Peyer's patch (tissue), 4 donors: ENCODE data around the gene KIDINS220. TPM values are rescaled to one million over a fixed set of nuclear protein-coding genes. Genes with fewer than 3 reads are reported as not detected.

Source experiments
- DNase-seq, 3 donors: peaks; one replicate each; pipeline ENCODE4 v3.0.0-alpha.2; 2017 to 2019
- H3K27ac ChIP-seq, 4 donors: fragments of 200-600 bp; sonication (generic); one replicate each; pipeline ENCODE4 v1.5.1; 2016 to 2019
- H3K27me3 ChIP-seq, 2 donors: fragments of 200-600 bp; sonication (generic); one replicate each; pipeline ENCODE4 v1.5.1; 2019
- H3K36me3 ChIP-seq, 3 donors: fragments of 200-600 bp; sonication (generic); one replicate each; pipeline ENCODE4 v1.5.1; 2016 to 2019
- H3K4me1 ChIP-seq, 4 donors: fragments of 200-600 bp; sonication (generic); one replicate each; pipeline ENCODE4 v1.5.1; 2016 to 2019
- H3K4me3 ChIP-seq, 4 donors: fragments of 200-600 bp; sonication (generic); 1 replicate in 3 of 4; 2 replicates in 1 of 4; pipeline ENCODE4 v1.5.1; 2016 to 2019; ENCODE audit warnings: mild to moderate bottlenecking in 1 of 4
- H3K9me3 ChIP-seq, 4 donors: fragments of 200-600 bp; sonication (generic); one replicate each; pipeline ENCODE4 v1.5.1; 2016 to 2019; ENCODE audit warnings: mild to moderate bottlenecking in 1 of 4
- POLR2A ChIP-seq, 2 donors: fragments of 450-650 bp; IDR thresholded peaks; one replicate each; pipeline ENCODE4 v1.5.1; 2017; ENCODE audit warnings: antibody characterized with exemption in 2 of 2, mild to moderate bottlenecking in 2 of 2, moderate library complexity in 2 of 2
- total RNA-seq, 4 donors: library from RNA; depleted of rRNA; stranded (reverse); fragments of >200 nt; gene quantifications; one replicate each; pipeline ENCODE4 v1.1.0, GENCODE V29; 2016
- TF ChIP-seq, protein P1 (sequence below), 6 experiments: fragments of 450-650 bp in 4 of 6; fragments of 200-600 bp in 2 of 6; sonication (generic) in 1 of 6; IDR thresholded peaks; one replicate each; pipeline ENCODE4 v1.5.1; 2017 to 2019; ENCODE audit warnings: antibody characterized with exemption in 6 of 6, mild to moderate bottlenecking in 3 of 6, moderate library complexity in 1 of 6

The KIDINS220 gene
- total RNA-seq, 4 donors from 2014 or later = 57.8 to 88.3 (median 70.4) TPM

DNA sequence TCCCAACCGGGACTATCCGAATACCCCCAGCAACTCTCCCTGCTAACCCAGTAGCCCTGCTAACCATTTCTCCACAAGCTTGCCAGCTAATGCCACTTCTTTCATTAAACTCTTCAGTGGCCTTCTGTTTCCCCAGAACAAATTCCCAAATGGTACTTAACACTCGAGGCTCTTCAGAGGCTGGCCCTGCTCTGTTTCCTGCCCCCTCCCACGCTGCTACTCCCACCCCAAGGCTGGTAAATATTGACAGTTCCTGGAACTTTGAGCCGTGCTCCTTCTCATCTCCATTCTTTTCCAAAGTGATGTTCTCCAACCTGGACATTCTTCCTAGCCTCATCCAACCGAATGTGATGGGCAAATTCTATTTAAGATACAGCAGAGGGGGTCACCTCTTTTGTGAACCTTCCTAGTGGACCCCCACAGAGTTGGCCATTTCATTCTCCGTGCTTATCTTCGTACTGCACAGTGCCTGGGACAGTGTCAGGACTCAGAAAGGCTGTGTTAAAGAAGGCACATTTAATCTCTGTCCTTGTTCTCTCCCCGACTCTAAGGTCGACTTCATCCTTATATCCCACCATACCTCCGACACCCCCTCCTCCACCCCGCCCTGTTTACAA is 3.2 kb upstream of the KIDINS220 start:
- no peak for TF ChIP-seq POLR2A (IDR thresholded peaks at IDR 0.05)
- TF ChIP-seq, protein P1, sequence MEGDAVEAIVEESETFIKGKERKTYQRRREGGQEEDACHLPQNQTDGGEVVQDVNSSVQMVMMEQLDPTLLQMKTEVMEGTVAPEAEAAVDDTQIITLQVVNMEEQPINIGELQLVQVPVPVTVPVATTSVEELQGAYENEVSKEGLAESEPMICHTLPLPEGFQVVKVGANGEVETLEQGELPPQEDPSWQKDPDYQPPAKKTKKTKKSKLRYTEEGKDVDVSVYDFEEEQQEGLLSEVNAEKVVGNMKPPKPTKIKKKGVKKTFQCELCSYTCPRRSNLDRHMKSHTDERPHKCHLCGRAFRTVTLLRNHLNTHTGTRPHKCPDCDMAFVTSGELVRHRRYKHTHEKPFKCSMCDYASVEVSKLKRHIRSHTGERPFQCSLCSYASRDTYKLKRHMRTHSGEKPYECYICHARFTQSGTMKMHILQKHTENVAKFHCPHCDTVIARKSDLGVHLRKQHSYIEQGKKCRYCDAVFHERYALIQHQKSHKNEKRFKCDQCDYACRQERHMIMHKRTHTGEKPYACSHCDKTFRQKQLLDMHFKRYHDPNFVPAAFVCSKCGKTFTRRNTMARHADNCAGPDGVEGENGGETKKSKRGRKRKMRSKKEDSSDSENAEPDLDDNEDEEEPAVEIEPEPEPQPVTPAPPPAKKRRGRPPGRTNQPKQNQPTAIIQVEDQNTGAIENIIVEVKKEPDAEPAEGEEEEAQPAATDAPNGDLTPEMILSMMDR (IDR thresholded peaks at IDR 0.05) = no peak
- H3K36me3 ChIP-seq = no peaks in the 10 kb centered on the region
- H3K4me1 ChIP-seq = peaks cover 0 to 13% (median 0%) of the 10 kb centered on the region in 4 donors
- H3K27me3 ChIP-seq = no peaks in the 10 kb centered on the region
- no peak for DNase-seq
- H3K4me3 ChIP-seq = no peak overlapping the region
- H3K9me3 ChIP-seq = no peaks in the 10 kb centered on the region
- no peak overlapping the region for H3K27ac ChIP-seq

DNA sequence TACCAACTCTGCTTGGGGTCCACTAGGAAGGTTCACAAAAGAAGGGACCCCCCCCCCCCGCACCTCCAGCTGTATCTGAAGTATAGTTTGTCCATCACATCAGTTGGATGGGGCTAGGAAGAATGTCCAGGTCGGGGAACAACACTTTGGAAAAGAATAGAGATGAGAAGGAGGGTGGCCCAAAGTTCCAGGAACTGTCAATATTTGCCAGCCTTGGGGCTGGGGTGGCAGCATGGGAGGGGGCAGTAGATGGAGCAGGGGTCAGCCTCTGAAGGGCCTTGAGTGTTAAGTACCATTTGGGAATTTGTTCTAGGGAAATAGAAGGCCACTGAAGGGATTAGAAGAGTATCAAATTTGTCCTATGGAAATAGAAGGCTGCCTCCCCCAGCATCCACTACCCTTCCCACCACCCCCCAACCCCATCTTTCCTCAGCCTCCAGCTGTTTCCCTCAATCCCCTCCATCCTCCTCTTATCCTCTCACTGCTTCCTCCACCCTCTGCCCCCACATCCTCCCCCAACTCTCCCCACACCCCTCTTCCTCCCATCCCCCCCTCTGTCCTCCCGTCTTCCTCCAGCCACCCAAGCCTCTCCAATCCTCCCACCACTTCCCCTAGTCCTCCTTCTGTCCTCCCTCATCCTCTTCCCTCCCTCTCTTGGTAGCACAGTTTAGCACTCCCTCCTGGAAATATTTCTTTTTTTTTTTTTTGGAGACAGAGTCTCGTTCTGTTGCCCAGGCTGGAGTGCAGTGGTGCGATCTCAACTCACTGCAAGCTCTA is 2.0 kb upstream of the KIDINS220 start:
- no peaks in the 10 kb centered on the region for H3K27me3 ChIP-seq
- no peak overlapping the region for H3K4me3 ChIP-seq
- no peak for DNase-seq
- no peak overlapping the region for H3K27ac ChIP-seq
- H3K9me3 ChIP-seq = no peaks in the 10 kb centered on the region
- H3K36me3 ChIP-seq = no peaks in the 10 kb centered on the region
- peaks cover 0 to 25% (median 0%) of the 10 kb centered on the region in 4 donors for H3K4me1 ChIP-seq
- no peak for TF ChIP-seq POLR2A (IDR thresholded peaks at IDR 0.05)
- TF ChIP-seq, protein P1 (IDR thresholded peaks at IDR 0.05) = no peak

DNA sequence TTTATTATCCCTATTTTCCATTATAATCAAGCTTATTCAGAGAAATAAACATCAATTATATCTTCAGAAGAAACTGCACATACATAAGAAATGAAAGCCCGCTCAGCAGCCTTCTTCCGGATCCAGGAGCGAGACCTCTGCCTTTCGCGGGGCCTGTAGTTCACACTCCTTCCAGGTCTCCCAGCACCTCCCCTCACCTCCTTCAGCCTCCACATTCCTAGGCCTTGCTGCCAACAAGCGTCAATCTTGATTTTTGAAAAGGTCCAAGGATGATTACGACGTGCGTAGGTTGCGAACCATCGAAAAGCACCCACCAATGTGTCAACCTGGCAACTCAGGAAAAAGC is 355 bp upstream of the KIDINS220 start:
- DNase-seq = peak in 1 of 3 donors; percentile 54
- Histone ChIP-seq H3K36me3 (no peaks in the 10 kb centered on the region), H3K27me3 (no peaks in the 10 kb centered on the region), H3K9me3 (no peaks in the 10 kb centered on the region), H3K4me3 (peak overlapping the region; percentile 81 to 99 (median 86)), H3K4me1 (peaks cover 0 to 31% (median 0%) of the 10 kb centered on the region in 4 donors), H3K27ac (peak overlapping the region in 1 of 4 donors; percentile 81)
- no peak for TF ChIP-seq POLR2A (IDR thresholded peaks at IDR 0.05)
- TF ChIP-seq, protein P1 (IDR thresholded peaks at IDR 0.05) = no peak

DNA sequence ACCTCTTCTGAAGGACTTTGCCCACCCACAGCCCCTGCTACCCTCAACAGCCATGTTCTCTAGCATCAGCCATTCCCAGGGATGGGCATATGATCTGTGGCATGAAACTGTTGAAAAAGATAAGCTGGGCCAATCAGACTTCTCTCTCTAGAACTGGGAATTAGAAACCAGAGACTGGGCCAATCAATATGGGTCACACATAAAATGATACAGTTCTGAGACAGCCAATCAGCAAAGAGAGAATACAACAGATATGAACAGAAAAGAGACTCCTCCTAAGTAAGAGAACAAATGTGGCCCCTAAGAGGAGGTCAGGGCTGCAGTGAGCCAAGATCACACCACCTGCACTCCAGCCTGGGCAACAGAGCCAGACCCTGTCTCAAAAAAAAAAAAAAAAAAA is 2.1 kb downstream of the KIDINS220 start:
- DNase-seq = no peak
- Histone ChIP-seq H3K36me3 (no peaks in the 10 kb centered on the region), H3K27me3 (no peaks in the 10 kb centered on the region), H3K4me1 (peaks cover 0 to 31% (median 0%) of the 10 kb centered on the region in 4 donors), H3K27ac (no peak overlapping the region), H3K9me3 (no peaks in the 10 kb centered on the region), H3K4me3 (no peak overlapping the region)
- TF ChIP-seq POLR2A (IDR thresholded peaks at IDR 0.05) = no peak
- TF ChIP-seq, protein P1 (IDR thresholded peaks at IDR 0.05) = no peak

DNA sequence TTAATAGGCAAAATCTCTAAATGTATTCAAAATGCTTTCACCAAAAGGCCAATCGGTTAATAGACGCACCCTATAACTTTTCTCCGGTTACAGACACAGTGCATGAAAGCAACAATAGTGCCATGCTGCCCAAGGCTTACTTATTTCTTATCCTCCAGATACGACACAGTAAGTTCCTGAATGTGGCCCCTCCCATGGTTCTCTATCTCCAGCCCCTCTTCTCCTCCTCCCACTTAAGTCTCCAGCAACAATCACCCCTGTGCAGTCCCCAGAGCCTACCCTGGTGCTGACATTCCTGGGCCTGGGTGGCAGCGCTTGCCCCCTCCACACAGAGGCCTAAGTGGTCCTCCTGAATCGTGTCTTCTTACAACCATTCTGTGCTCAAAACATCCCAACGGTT is 3.6 kb downstream of the KIDINS220 start:
- no peaks in the 10 kb centered on the region for H3K9me3 ChIP-seq
- TF ChIP-seq, protein P1 (IDR thresholded peaks at IDR 0.05) = no peak
- no peak for TF ChIP-seq POLR2A (IDR thresholded peaks at IDR 0.05)
- DNase-seq = no peak
- no peaks in the 10 kb centered on the region for H3K27me3 ChIP-seq
- peaks cover 0 to 31% (median 0%) of the 10 kb centered on the region in 4 donors for H3K4me1 ChIP-seq
- H3K27ac ChIP-seq = no peak overlapping the region
- no peaks in the 10 kb centered on the region for H3K36me3 ChIP-seq
- no peak overlapping the region for H3K4me3 ChIP-seq
